Neural cell (in vitro differentiated cells): ENCODE measurements around the gene CD4. TPM values are rescaled to one million over a fixed set of nuclear protein-coding genes. Genes with fewer than 3 reads are reported as not detected.

ENCODE experiments used
- H2AFZ ChIP-seq: fragments of 200-600, 300-800 bp; sonication (generic), shearing (Covaris generic); 2 replicates; pipeline ENCODE4 v1.6.0; 2014; ENCODE audit warnings: low read depth, mild to moderate bottlenecking, antibody characterized with exemption, low read length, moderate library complexity
- H3F3A ChIP-seq: fragments of 200-600 bp; shearing (Covaris generic); 2 replicates; pipeline ENCODE4 v1.6.1; 2016; ENCODE audit warnings: mild to moderate bottlenecking, moderate library complexity, mixed read lengths, antibody characterized with exemption, low read length; ENCODE audit not compliant: insufficient read depth, poor library complexity, severe bottlenecking
- H3K27ac ChIP-seq: fragments of 200-600, 300-800 bp; sonication (generic), shearing (Covaris generic); 2 replicates; pipeline ENCODE4 v1.5.1; 2014; ENCODE audit warnings: mild to moderate bottlenecking, low read length, moderate library complexity
- H3K27me3 ChIP-seq: fragments of 300-800, 200-600 bp; sonication (generic), shearing (Covaris generic); 2 replicates; pipeline ENCODE4 v1.6.0; 2014; ENCODE audit warnings: mild to moderate bottlenecking, low read depth, low read length, moderate library complexity; ENCODE audit not compliant: insufficient read depth
- H3K36me3 ChIP-seq: fragments of 300-800, 200-600 bp; sonication (generic), shearing (Covaris generic); 2 replicates; pipeline ENCODE4 v1.5.1; 2014; ENCODE audit warnings: mild to moderate bottlenecking, antibody characterized with exemption, low read length, moderate library complexity; ENCODE audit not compliant: insufficient read depth
- H3K4me2 ChIP-seq: fragments of 300-800, 200-600 bp; sonication (generic), shearing (Covaris generic); 2 replicates; pipeline ENCODE4 v1.6.0; 2014; ENCODE audit warnings: mild to moderate bottlenecking, low read length
- H3K4me3 ChIP-seq: fragments of 300-800, 200-600 bp; sonication (generic), shearing (Covaris generic); 2 replicates; pipeline ENCODE4 v1.5.1; 2014; ENCODE audit warnings: mild to moderate bottlenecking, low read length, moderate library complexity
- H3K79me2 ChIP-seq: fragments of 200-600 bp; shearing (Covaris generic); replicated peaks from 2 replicates; pipeline ENCODE4 v1.6.0; 2014; ENCODE audit warnings: mild to moderate bottlenecking, low read length, moderate library complexity; ENCODE audit not compliant: insufficient read depth
- H3K9ac ChIP-seq: fragments of 300-800, 200-600 bp; sonication (generic), shearing (Covaris generic); 2 replicates; pipeline ENCODE4 v1.6.1; 2016; ENCODE audit warnings: mild to moderate bottlenecking, low read length, mixed read lengths
- H3K9me2 ChIP-seq: fragments of 200-600 bp; shearing (Covaris generic); 2 replicates; pipeline ENCODE4 v1.6.1; 2016; ENCODE audit warnings: mild to moderate bottlenecking, low read length, mixed read lengths; ENCODE audit not compliant: insufficient read depth
- H3K9me3 ChIP-seq: fragments of 200-600, 300-800 bp; sonication (generic), shearing (Covaris generic); 2 replicates; pipeline ENCODE4 v1.6.1; 2016; ENCODE audit warnings: mild to moderate bottlenecking, mixed run types, low read length, moderate library complexity, mixed read lengths
- H4K20me1 ChIP-seq: fragments of 200-600 bp; shearing (Covaris generic); 2 replicates; pipeline ENCODE4 v1.6.1; 2016; ENCODE audit warnings: mild to moderate bottlenecking, mixed run types; ENCODE audit not compliant: insufficient read depth
- CTCF ChIP-seq: fragments of 450-650 bp; IDR thresholded peaks from 2 replicates; pipeline ENCODE4 v1.5.1; 2014; ENCODE audit warnings: antibody characterized with exemption, mild to moderate bottlenecking, moderate library complexity; ENCODE audit not compliant: poor library complexity, severe bottlenecking
- EP300 ChIP-seq: fragments of 450-650 bp; conservative IDR thresholded peaks from 2 replicates; pipeline ENCODE4 v1.6.1; 2014; ENCODE audit warnings: antibody characterized with exemption, mild to moderate bottlenecking, moderate library complexity; ENCODE audit not compliant: poor library complexity, severe bottlenecking
- EZH2 ChIP-seq: fragments of 200-600, 300-800 bp; shearing (Covaris generic), sonication (generic); IDR thresholded peaks from 2 replicates; pipeline ENCODE4 v1.6.1; 2014; ENCODE audit warnings: antibody characterized with exemption, low read length, borderline replicate concordance, mild to moderate bottlenecking; ENCODE audit not compliant: insufficient read depth, poor library complexity, severe bottlenecking
- MXI1 ChIP-seq: fragments of 450-650 bp; conservative IDR thresholded peaks from 2 replicates; pipeline ENCODE4 v1.6.1; 2014; ENCODE audit warnings: antibody characterized with exemption, mild to moderate bottlenecking; ENCODE audit not compliant: poor library complexity, severe bottlenecking
- POLR2AphosphoS5 ChIP-seq: IDR thresholded peaks from 2 replicates; pipeline ENCODE4 v1.6.1; 2012
- RAD21 ChIP-seq: fragments of 450-650 bp; conservative IDR thresholded peaks from 2 replicates; pipeline ENCODE4 v1.6.1; 2014; ENCODE audit warnings: antibody characterized with exemption, mild to moderate bottlenecking, moderate library complexity
- SMC3 ChIP-seq: fragments of 450-650 bp; conservative IDR thresholded peaks from 2 replicates; pipeline ENCODE4 v1.6.1; 2014; ENCODE audit warnings: antibody characterized with exemption, mild to moderate bottlenecking, moderate library complexity; ENCODE audit not compliant: poor library complexity
- TAF1 ChIP-seq: IDR thresholded peaks from 2 replicates; pipeline ENCODE4 v1.6.1; 2012; ENCODE audit warnings: low read depth
- polyA plus RNA-seq: library from polyadenylated mRNA; depleted of rRNA; stranded (reverse); fragments of >200 nt; gene quantifications from 2 replicates; pipeline ENCODE4 v1.2.3, GENCODE V29; 2014
- TF ChIP-seq, protein P1 (sequence below): IDR thresholded peaks from 2 replicates; pipeline ENCODE4 v1.6.1; 2012; ENCODE audit warnings: borderline replicate concordance

The CD4 gene
- polyA plus RNA-seq, 1 donor from 2014 or later, result not detected

- H3K4me2 ChIP-seq, result no peak overlapping the region
- no peaks in the 10 kb centered on the region for H4K20me1 ChIP-seq
- H3K27ac ChIP-seq, result no peak overlapping the region
- H3F3A ChIP-seq, result no peaks in the 10 kb centered on the region
- no peaks in the 10 kb centered on the region for H3K9me3 ChIP-seq
- no peaks in the 10 kb centered on the region for H3K36me3 ChIP-seq
- no peak overlapping the region for H3K4me3 ChIP-seq
- H3K9me2 ChIP-seq, result no peaks in the 10 kb centered on the region
- no peak for TF ChIP-seq SMC3
- no peak for TF ChIP-seq EZH2
- no peak for TF ChIP-seq EP300
- no peak for TF ChIP-seq RAD21
- no peak for TF ChIP-seq TAF1
- TF ChIP-seq, protein P1, sequence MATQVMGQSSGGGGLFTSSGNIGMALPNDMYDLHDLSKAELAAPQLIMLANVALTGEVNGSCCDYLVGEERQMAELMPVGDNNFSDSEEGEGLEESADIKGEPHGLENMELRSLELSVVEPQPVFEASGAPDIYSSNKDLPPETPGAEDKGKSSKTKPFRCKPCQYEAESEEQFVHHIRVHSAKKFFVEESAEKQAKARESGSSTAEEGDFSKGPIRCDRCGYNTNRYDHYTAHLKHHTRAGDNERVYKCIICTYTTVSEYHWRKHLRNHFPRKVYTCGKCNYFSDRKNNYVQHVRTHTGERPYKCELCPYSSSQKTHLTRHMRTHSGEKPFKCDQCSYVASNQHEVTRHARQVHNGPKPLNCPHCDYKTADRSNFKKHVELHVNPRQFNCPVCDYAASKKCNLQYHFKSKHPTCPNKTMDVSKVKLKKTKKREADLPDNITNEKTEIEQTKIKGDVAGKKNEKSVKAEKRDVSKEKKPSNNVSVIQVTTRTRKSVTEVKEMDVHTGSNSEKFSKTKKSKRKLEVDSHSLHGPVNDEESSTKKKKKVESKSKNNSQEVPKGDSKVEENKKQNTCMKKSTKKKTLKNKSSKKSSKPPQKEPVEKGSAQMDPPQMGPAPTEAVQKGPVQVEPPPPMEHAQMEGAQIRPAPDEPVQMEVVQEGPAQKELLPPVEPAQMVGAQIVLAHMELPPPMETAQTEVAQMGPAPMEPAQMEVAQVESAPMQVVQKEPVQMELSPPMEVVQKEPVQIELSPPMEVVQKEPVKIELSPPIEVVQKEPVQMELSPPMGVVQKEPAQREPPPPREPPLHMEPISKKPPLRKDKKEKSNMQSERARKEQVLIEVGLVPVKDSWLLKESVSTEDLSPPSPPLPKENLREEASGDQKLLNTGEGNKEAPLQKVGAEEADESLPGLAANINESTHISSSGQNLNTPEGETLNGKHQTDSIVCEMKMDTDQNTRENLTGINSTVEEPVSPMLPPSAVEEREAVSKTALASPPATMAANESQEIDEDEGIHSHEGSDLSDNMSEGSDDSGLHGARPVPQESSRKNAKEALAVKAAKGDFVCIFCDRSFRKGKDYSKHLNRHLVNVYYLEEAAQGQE, result no peak
- TF ChIP-seq POLR2AphosphoS5, result no peak
- no peak for TF ChIP-seq MXI1
- TF ChIP-seq CTCF, result no peak
- H3K9ac ChIP-seq, result no peak overlapping the region
- H2AFZ ChIP-seq, result no peak overlapping the region
- H3K79me2 ChIP-seq, result no peaks in the 10 kb centered on the region
- H3K27me3 ChIP-seq, result no peaks in the 10 kb centered on the region
These were observed 5.5 kb upstream of the CD4 start for GRCh38 chr12:6783828-6784227.

GRCh38 chr12:6784296-6784695 is 5.0 kb upstream of the CD4 start:
- Histone ChIP-seq H3K27me3 (no peaks in the 10 kb centered on the region), H2AFZ (no peak overlapping the region), H3K36me3 (no peaks in the 10 kb centered on the region), H3F3A (no peaks in the 10 kb centered on the region), H3K79me2 (no peaks in the 10 kb centered on the region), H3K4me3 (no peak overlapping the region), H3K27ac (no peak overlapping the region), H4K20me1 (no peaks in the 10 kb centered on the region), H3K9ac (no peak overlapping the region), H3K9me2 (no peaks in the 10 kb centered on the region), H3K4me2 (no peak overlapping the region), H3K9me3 (no peaks in the 10 kb centered on the region)
- TF ChIP-seq, protein P1, result no peak
- no peak for TF ChIP-seq EP300
- TF ChIP-seq CTCF, result no peak
- no peak for TF ChIP-seq EZH2
- no peak for TF ChIP-seq SMC3
- no peak for TF ChIP-seq RAD21
- TF ChIP-seq MXI1, result no peak
- TF ChIP-seq TAF1, result no peak
- no peak for TF ChIP-seq POLR2AphosphoS5
